Stimulated activated naive B cell treated with anti-CD40 and anti-IgM and Interleukin-4, amounts not matched to agents 10 μg/mL and 1 μg/mL and 100 μg/mL, for 72 hours (primary cell): ENCODE results near the gene GDF15.
"Not testable (repeated sequence)": the region's sequence is repeated elsewhere in the genome, so short reads cannot be mapped to it uniquely, and the experiment has no call there.

Experiments
- ATAC-seq, 2 donors: fragments of 150-1000 bp; cut with Tn5 transposase; replicated peaks; 2 replicates each; pipeline ENCODE4 v1.10.0; 2021; ENCODE audit warnings: moderate library complexity in 1 of 2
- DNase-seq: peaks from one replicate; pipeline ENCODE4 v3.0.0; 2021
- H3K27ac Mint-ChIP-seq: one replicate; pipeline ENCODE4 v1.8.0; 2022; ENCODE audit warnings: mild to moderate bottlenecking, mixed read lengths
- H3K27me3 Mint-ChIP-seq, 2 donors: one replicate each; pipeline ENCODE4 v1.8.0; 2022; ENCODE audit warnings: mixed read lengths in 2 of 2
- H3K36me3 Mint-ChIP-seq, 2 donors: one replicate each; pipeline ENCODE4 v1.8.0; 2022; ENCODE audit warnings: mixed read lengths in 2 of 2, mild to moderate bottlenecking in 1 of 2
- H3K4me1 Mint-ChIP-seq, 2 donors: one replicate each; pipeline ENCODE4 v1.8.0; 2022; ENCODE audit warnings: mixed read lengths in 2 of 2, mild to moderate bottlenecking in 1 of 2
- H3K4me3 Mint-ChIP-seq, 2 donors: one replicate each; pipeline ENCODE4 v1.8.0; 2022; ENCODE audit warnings: mild to moderate bottlenecking in 2 of 2, mixed read lengths in 2 of 2, moderate library complexity in 1 of 2
- H3K9me3 Mint-ChIP-seq, 2 donors: one replicate each; pipeline ENCODE4 v1.8.0; 2022; ENCODE audit warnings: mixed read lengths in 2 of 2, mild to moderate bottlenecking in 1 of 2

GDF15 gene

DNA sequence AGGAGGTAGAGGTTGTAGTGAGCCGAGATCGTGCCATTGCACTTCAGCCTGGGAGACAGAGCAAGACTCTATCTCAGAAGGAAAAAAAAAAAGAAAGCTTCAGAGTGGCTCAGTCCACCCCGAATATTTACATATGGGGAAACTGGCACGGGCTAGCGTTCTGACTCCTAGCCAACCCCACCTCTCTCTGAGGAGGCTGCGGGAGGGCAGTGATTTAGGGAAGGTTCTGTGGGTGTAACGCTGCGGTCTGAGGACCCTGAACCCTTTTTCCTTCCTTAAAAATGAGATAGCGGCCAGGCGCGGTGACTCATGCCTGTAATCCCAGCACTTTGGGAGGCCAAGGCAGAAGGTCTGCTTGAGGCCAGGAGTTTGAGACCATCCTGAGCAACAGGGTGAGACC lies 6.5 kb downstream of the GDF15 start:
- H3K4me1 Mint-ChIP-seq = peaks cover 18 to 45% of the 10 kb centered on the region in 2 donors
- no peak overlapping the region for H3K27ac Mint-ChIP-seq
- H3K27me3 Mint-ChIP-seq = peaks cover 0 to 6% of the 10 kb centered on the region in 2 donors
- H3K36me3 Mint-ChIP-seq = peaks cover 6 to 9% of the 10 kb centered on the region in 2 donors
- peak; percentile 70 to 74 for ATAC-seq
- DNase-seq = peak; percentile 54
- peaks cover 0 to 4% of the 10 kb centered on the region in 2 donors for H3K9me3 Mint-ChIP-seq
- peak overlapping the region; percentile 14 to 57 for H3K4me3 Mint-ChIP-seq

GRCh38 chr19:18392926-18393325 lies 7.0 kb downstream of the GDF15 start:
- Mint-ChIP-seq H3K9me3 (peaks cover 0 to 4% of the 10 kb centered on the region in 2 donors), H3K27me3 (peaks cover 0 to 11% of the 10 kb centered on the region in 2 donors), H3K4me1 (peaks cover 22 to 45% of the 10 kb centered on the region in 2 donors), H3K27ac (no peak overlapping the region), H3K36me3 (peaks cover 9% of the 10 kb centered on the region in 2 donors), H3K4me3 (peak overlapping the region in 1 of 2 donors; percentile 57)
- DNase-seq = no peak
- no peak for ATAC-seq

DNA sequence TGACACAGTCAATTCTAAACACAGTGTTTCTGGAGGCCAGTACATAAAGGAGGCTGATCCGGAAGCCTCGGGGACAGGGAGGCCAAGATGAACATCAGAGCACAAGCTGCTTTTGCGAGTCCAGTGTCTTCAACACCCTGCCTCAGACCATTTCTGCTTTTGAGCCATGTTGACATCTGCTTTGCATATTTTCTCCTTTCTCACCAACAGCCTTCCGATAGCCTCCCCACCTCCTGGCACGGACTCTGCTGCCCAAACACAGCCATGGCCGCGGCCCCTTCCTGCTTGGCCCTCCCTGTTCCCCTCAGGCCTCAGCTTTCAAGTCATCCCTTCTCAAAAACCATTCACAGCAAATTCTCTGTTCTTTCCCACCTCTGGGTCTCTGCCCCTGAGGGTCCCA lies 7.9 kb downstream of the GDF15 start:
- Mint-ChIP-seq H3K4me1 (peaks cover 21 to 42% of the 10 kb centered on the region in 2 donors), H3K27me3 (peaks cover 0 to 12% of the 10 kb centered on the region in 2 donors), H3K9me3 (peaks cover 0 to 4% of the 10 kb centered on the region in 2 donors), H3K4me3 (peak overlapping the region in 1 of 2 donors; percentile 26), H3K36me3 (peaks cover 9% of the 10 kb centered on the region in 2 donors), H3K27ac (no peak overlapping the region)
- no peak for DNase-seq
- no peak for ATAC-seq

GRCh38 chr19:18396471-18397241 lies 10.7 kb downstream of the GDF15 start:
- Mint-ChIP-seq H3K9me3 (no peaks in the 10 kb centered on the region), H3K4me1 (peaks cover 29 to 50% of the 10 kb centered on the region in 2 donors), H3K36me3 (peaks cover 0 to 2% of the 10 kb centered on the region in 2 donors), H3K27me3 (peaks cover 0 to 6% of the 10 kb centered on the region in 2 donors), H3K27ac (no peak overlapping the region), H3K4me3 (peak overlapping the region in 1 of 2 donors; percentile 86)
- ATAC-seq (no peak), DNase-seq (no peak)

- Mint-ChIP-seq H3K4me1 (peaks cover 30 to 53% of the 10 kb centered on the region in 2 donors), H3K27me3 (peaks cover 0 to 6% of the 10 kb centered on the region in 2 donors), H3K4me3 (peak within 1 kb of the TSS; percentile 69 to 86), H3K9me3 (no peaks in the 10 kb centered on the region), H3K27ac (peak within 1 kb of the TSS; percentile 90), H3K36me3 (peaks cover 0 to 2% of the 10 kb centered on the region in 2 donors)
- ATAC-seq (peak; percentile 86 to 93), DNase-seq (peak; percentile 64)
Observed at GRCh38 chr19:18397242-18398202, 11.6 kb downstream of the GDF15 start, which contains the start of gene LRRC25. Gene LRRC25 (minus strand): TSS chr19:18397622. CDS start chr19:18396963, 659 bp downstream.

DNA sequence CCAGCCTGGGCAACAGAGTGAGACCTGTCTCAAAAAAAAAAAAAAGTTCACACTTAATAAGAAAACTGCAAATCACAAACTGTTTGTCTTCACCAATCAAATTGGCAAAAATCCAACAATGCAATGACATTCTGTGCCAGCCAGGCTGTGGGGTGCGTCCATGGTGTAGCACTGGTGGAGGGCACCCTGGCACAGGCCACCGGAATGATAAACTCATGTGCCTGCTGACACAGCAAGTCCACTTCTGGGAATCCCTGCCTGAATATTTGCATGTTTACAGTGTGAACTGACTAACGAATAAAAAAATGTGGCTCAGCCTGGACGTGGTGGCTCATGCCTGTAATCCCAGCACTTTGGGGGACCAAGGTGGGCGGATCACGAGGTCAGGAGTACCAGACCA lies 13.1 kb downstream of the GDF15 start:
- H3K27ac Mint-ChIP-seq = no peak overlapping the region
- ATAC-seq = no peak
- no peak for DNase-seq
- no peak overlapping the region for H3K4me3 Mint-ChIP-seq
- H3K36me3 Mint-ChIP-seq = peaks cover 0 to 2% of the 10 kb centered on the region in 2 donors
- H3K27me3 Mint-ChIP-seq = peaks cover 0 to 6% of the 10 kb centered on the region in 2 donors
- peaks cover 35 to 53% of the 10 kb centered on the region in 2 donors for H3K4me1 Mint-ChIP-seq
- no peaks in the 10 kb centered on the region for H3K9me3 Mint-ChIP-seq

DNA sequence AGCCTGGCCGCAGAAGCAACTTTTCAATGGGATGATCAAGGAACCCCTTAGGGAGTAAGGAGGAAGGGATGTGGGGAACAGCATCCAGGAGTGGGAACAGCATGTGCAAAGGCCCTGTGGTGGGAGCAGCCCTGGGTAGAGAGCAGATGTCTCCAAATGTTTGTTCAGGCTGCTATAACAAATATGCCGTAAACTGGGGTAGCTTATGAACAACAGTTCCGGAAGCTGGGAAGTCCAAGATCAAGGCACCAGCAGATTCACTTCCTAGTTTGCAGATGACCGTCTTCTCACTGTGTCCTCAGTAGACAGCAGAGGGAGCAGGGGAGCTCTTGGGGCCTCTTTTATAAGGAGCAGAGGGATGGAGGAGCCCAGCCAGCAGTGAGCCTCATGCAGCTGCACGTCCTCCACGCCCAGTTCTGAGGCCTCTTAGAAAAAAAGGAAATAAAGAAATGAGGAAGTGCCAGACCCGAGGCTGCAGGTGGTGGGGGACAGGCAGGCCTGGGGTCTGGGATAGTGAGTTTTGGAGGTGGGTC lies 15.7 kb downstream of the GDF15 start:
- peak; percentile 73 to 85 for ATAC-seq
- Mint-ChIP-seq H3K9me3 (no peaks in the 10 kb centered on the region), H3K27me3 (peaks cover 0 to 6% of the 10 kb centered on the region in 2 donors), H3K4me3 (peak overlapping the region; percentile 48 to 55), H3K27ac (peak overlapping the region; percentile 91), H3K4me1 (peaks cover 33 to 49% of the 10 kb centered on the region in 2 donors), H3K36me3 (peaks cover 0 to 2% of the 10 kb centered on the region in 2 donors)
- peak; percentile 66 for DNase-seq

DNA sequence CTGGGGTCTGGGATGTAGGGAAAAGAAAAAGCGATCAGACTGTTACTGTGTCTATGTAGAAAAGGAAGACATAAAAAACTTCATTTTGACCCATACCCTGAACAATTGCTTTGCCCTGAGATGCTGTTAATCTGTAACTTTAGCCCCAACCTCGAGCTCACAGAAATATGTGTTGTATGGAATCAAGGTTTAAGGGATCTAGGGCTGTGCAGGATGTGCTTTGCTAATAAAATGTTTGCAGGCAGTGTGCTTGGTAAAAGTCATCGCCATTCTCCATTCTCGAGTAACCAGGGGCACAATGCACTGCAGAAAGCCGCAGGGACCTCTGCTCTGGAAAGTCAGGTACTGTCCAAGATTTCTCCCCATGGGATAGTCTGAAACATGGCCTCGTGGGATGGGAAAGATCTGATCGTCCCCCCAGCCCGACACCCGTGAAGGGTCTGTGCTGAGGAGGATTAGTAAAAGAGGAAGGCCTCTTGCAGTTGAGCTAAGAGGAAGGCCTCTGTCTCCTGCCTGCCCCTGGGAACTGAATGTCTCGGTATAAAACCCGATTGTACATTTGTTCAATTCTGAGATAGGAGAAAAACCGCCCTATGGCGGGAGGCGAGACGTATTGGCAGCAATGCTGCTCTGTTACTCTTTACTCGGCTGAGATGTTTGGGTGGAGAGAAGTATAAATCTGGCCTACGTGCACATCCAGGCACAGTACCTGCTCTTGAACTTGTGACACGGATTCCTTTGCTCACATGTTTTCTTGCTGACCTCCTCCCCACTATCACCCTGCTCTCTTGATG lies 16.7 kb downstream of the GDF15 start:
- Mint-ChIP-seq H3K27ac (peak overlapping the region; percentile 91), H3K4me1 (peaks cover 25 to 46% of the 10 kb centered on the region in 2 donors)
- not testable (repeated sequence) for H3K36me3 Mint-ChIP-seq

DNA sequence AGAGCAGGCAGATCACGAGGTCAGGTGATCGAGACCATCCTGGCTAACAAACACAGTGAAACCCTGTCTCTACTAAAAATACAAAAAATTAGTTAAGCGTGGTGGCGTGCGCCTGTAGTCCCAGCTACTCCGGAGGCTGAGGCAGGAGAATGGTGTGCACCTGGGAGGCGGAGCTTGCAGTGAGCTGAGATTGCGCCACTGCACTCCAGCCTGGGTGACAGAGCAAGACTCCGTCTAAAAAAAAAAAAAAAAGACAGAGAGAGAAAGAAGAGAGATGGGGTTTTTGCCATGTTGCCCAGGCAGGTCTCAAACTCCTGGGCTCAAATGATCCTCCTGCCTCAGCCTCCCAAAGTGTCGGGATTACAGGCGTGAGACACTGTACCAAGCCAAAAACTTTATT lies 19.8 kb downstream of the GDF15 start:
- DNase-seq, ATAC-seq, H3K36me3 Mint-ChIP-seq, H3K27ac Mint-ChIP-seq, H3K27me3 Mint-ChIP-seq, H3K9me3 Mint-ChIP-seq, H3K4me3 Mint-ChIP-seq: not testable (repeated sequence)
- H3K4me1 Mint-ChIP-seq = peaks cover 30 to 54% of the 10 kb centered on the region in 2 donors

More for the DNA sequence above, 16.7 kb downstream of the GDF15 start:
- ATAC-seq, H3K9me3 Mint-ChIP-seq, DNase-seq, H3K27me3 Mint-ChIP-seq: not testable (repeated sequence)
- H3K4me3 Mint-ChIP-seq = peak overlapping the region in 1 of 2 donors; percentile 32

- Mint-ChIP-seq H3K36me3 (no peaks in the 10 kb centered on the region), H3K27ac (no peak overlapping the region), H3K9me3 (no peaks in the 10 kb centered on the region), H3K4me3 (no peak overlapping the region), H3K27me3 (peaks cover 3 to 9% of the 10 kb centered on the region in 2 donors), H3K4me1 (peaks cover 22 to 46% of the 10 kb centered on the region in 2 donors)
- no peak for ATAC-seq
- no peak for DNase-seq
Observed at GRCh38 chr19:18406749-18407148, 20.8 kb downstream of the GDF15 start.

DNA sequence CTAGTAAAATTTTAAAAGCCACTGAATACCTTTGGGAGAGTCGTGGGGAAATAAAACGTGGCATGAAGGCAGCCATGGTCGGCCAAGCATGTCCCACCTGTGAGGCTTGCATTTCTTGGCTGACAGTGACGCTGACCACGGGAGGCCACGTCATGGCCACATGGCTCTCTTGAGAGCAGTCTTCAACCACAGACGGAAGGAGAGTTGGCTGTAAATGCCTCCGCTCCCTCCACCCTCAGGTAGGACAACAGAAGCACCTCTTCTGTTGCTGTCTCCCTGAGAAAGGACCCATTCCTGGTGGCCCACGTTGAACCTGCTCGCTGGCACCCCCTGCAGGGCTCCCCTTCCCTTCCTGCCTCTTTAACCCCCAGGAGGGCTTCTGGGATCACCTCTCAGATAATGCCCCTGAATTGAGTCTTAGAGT lies 22.1 kb downstream of the GDF15 start:
- DNase-seq (peak; percentile 89), ATAC-seq (peak; percentile 97)
- Mint-ChIP-seq H3K27me3 (peaks cover 17 to 22% of the 10 kb centered on the region in 2 donors), H3K9me3 (no peaks in the 10 kb centered on the region), H3K4me1 (peaks cover 14 to 33% of the 10 kb centered on the region in 2 donors), H3K36me3 (no peaks in the 10 kb centered on the region), H3K27ac (peak overlapping the region; percentile 80), H3K4me3 (peak overlapping the region in 1 of 2 donors; percentile 39)

DNA sequence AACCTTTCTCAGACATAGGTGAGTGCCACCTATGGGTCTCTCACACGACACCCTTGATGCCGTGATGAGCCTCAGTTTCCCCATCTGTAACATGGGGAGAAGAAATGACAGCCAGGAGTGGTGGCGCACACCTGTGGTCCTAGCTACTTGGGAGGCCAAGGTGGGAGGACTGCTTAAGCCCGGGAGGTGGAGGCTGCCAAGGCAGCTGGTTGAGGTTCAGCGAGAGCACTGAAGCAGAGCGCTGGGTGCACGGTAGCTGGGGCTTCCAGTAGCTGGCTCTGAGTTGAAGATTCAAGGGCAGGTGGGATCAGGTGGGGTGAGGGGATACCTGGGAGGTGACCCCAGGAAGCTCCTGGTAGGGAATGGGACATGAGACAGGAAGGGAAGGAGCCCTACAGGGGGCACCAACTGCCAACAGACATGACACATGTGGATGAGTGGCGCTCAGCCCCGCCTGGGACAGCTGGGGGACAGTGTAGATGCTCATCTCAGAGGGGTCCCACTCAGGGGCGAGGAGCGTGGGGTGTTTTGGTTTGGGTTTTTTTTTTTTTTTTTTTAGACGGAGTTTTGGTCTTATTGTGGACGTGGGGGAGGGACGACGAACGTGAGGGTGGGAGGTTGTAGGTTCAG lies 26.8 kb downstream of the GDF15 start:
- no peak overlapping the region for H3K4me3 Mint-ChIP-seq
- ATAC-seq (no peak), DNase-seq (no peak)
- H3K36me3 Mint-ChIP-seq = no peaks in the 10 kb centered on the region
- H3K4me1 Mint-ChIP-seq = peaks cover 33 to 57% of the 10 kb centered on the region in 2 donors
- H3K27me3 Mint-ChIP-seq = peaks cover 50 to 67% of the 10 kb centered on the region in 2 donors
- H3K27ac Mint-ChIP-seq = peak overlapping the region; percentile 42
- no peaks in the 10 kb centered on the region for H3K9me3 Mint-ChIP-seq
